Heart left ventricle (tissue), 16 donors: ENCODE data around the gene EFCC1. TPM values are rescaled to one million over a fixed set of nuclear protein-coding genes. Genes with fewer than 3 reads are reported as not detected.
A peak's percentile ranks its signal among the peaks of the same experiment; 100 is the strongest.

Experiments
- ATAC-seq, 4 donors: fragments of 200-7000 bp; cut with Tn5 transposase; one replicate each; pipeline ENCODE4 v1.9.1; 2020 to 2022; ENCODE audit warnings: moderate library complexity in 4 of 4, mild to moderate bottlenecking in 3 of 4, moderate number of reproducible peaks in 1 of 4
- DNase-seq, 5 donors: peaks; one replicate each; pipeline ENCODE4 v3.0.0-alpha.2; 2020
- H3K27ac ChIP-seq, 12 donors: fragments of 200-600 bp; sonication (generic) in 4 of 12; one replicate each; pipeline versions ENCODE4 v1.5.0 to v1.8.0; 2016 to 2022; ENCODE audit warnings: mild to moderate bottlenecking in 2 of 12
- H3K27me3 ChIP-seq, 9 donors: fragments of 200-600 bp; sonication (generic) in 2 of 9; one replicate each; pipeline versions ENCODE4 v1.5.1 to v1.8.0; 2016 to 2022; ENCODE audit warnings: mild to moderate bottlenecking in 3 of 9
- H3K36me3 ChIP-seq, 9 donors: fragments of 200-600 bp; sonication (generic) in 2 of 9; one replicate each; pipeline versions ENCODE4 v1.5.0 to v1.8.0; 2018 to 2022; ENCODE audit warnings: mild to moderate bottlenecking in 2 of 9
- H3K4me1 ChIP-seq, 12 donors: fragments of 200-600 bp; sonication (generic) in 4 of 12; one replicate each; pipeline versions ENCODE4 v1.5.0 to v1.8.0; 2016 to 2022; ENCODE audit warnings: mild to moderate bottlenecking in 3 of 12
- H3K4me3 ChIP-seq, 12 donors: fragments of 200-600 bp; sonication (generic) in 4 of 12; one replicate each; pipeline versions ENCODE4 v1.5.0 to v1.8.0; 2017 to 2022; ENCODE audit warnings: mild to moderate bottlenecking in 9 of 12, moderate library complexity in 4 of 12
- H3K9me3 ChIP-seq, 12 donors: fragments of 200-600 bp; sonication (generic) in 4 of 12; one replicate each; pipeline versions ENCODE4 v1.5.0 to v1.8.0; 2016 to 2022; ENCODE audit warnings: mild to moderate bottlenecking in 1 of 12
- POLR2A ChIP-seq, 2 donors: fragments of 450-650 bp; IDR thresholded peaks; one replicate each; pipeline ENCODE4 v1.6.1; 2017; ENCODE audit warnings: antibody characterized with exemption in 2 of 2, mild to moderate bottlenecking in 2 of 2, moderate library complexity in 2 of 2
- WGBS, 4 donors: extraction: QIAGEN DNeasy Blood & Tissue Kit in 2 of 4; methylation state at CpG; one replicate each; pipeline versions ENCODE4 v1.1.5 to v1.1.7; 2013 to 2018; 5-methylcytosine and 5-hydroxymethylcytosine counted together
- intact Hi-C, 10 donors: fragments of 100-400 bp; cut with DNase I; formaldehyde crosslinking; loops; one replicate each; pipeline versions ENCODE4 v1.11.1 to v1.14.2; 2022
- polyA plus RNA-seq, 2 donors: library from polyadenylated mRNA; stranded (reverse); fragments of 200-250 nt; gene quantifications; one replicate each; pipeline ENCODE4 v1.2.3, GENCODE V29; 2013
- total RNA-seq, 9 donors: library from RNA; depleted of rRNA in 2 of 9; stranded (reverse); fragments of >200 nt in 2 of 9; fragmentation: NEBNext Ultra II Directional in 3 of 9; extraction: Animal tissue kit (Norgen Biotek cat#: 25700) in 3 of 9; gene quantifications; one replicate each; pipeline versions ENCODE4 v1.1.0 to v1.2.4, GENCODE V29; 2016 to 2023
- TF ChIP-seq, protein P1 (sequence below), 12 donors: fragments of 200-600 bp; sonication (generic) in 4 of 12; IDR thresholded peaks; one replicate each; pipeline versions ENCODE4 v1.5.0 to v1.8.0; 2018 to 2022; ENCODE audit warnings: antibody characterized with exemption in 12 of 12, mild to moderate bottlenecking in 5 of 12
- donor health status: ischemic (EF 13 %, LVEDD 7.1; RV severe dilation, severe dysfunction).
- donor health status: healthy with polysubstance abuse.
- donor health status: DM: no; HTN: yes; CAD: no.
- donor health status: DM: no; HTN: no; CAD: no.
- donor health status: ischemic (EF 25% LVEDD 6.9; RV normal size, moderate dysfunction).
- donor health status: ischemic (EF 25% LVEDD 5.7; RV mildly dilated, moderate dysfunction).
- donor health status: healthy.
- donor health status: DM: yes; HTN: yes; CAD: no.
- donor health status: ischemic (EF 35%, LVEDD 5.7; RV mildly dilated, moderate dysfunction).
- donor health status: nonischemic (EF 11% LVEDD 7.7; RV severe dilation, severe dysfunction).
- donor health status: DM: yes; HTN: yes; CAD: no.
- donor health status: PGD.
- donor health status: ischemic (EF 29% LVEDD 5.4; RV normal size, mild dysfunction).
- donor health status: nonischemic (EF 23%, LVEDD 6.1; RV moderate dilation, normal function).

Gene EFCC1
- total and polyA plus RNA-seq, 11 donors = 0.60 to 2.5 (median 1.5) TPM

DNA sequence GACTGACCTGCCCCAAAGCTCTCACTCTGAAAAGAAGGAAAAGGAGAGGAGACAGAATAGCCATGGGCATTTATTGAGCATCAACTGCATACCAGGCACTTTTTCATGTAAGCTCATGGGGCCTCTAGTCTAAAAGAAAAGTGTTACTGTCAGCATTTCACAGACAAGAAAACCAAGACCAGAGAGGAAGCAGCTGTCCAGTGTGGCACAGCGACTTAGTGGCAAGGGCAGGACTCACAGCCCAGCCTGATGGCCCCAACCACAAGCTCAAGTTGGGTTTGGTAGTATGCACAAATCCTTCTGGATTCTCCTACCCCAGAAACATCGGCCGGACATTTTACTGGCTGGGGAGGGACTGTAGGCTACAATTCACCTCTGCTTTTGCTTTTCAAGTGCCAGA is 5.8 kb downstream of the EFCC1 start:
- H3K4me3 ChIP-seq = no peak overlapping the region
- H3K36me3 ChIP-seq = peaks cover 0 to 22% (median 0%) of the 10 kb centered on the region in 9 donors
- DNase-seq (peak in 1 of 5 donors; percentile 8), ATAC-seq (no peak)
- TF ChIP-seq POLR2A (IDR thresholded peaks at IDR 0.05) = no peak
- TF ChIP-seq, protein P1, sequence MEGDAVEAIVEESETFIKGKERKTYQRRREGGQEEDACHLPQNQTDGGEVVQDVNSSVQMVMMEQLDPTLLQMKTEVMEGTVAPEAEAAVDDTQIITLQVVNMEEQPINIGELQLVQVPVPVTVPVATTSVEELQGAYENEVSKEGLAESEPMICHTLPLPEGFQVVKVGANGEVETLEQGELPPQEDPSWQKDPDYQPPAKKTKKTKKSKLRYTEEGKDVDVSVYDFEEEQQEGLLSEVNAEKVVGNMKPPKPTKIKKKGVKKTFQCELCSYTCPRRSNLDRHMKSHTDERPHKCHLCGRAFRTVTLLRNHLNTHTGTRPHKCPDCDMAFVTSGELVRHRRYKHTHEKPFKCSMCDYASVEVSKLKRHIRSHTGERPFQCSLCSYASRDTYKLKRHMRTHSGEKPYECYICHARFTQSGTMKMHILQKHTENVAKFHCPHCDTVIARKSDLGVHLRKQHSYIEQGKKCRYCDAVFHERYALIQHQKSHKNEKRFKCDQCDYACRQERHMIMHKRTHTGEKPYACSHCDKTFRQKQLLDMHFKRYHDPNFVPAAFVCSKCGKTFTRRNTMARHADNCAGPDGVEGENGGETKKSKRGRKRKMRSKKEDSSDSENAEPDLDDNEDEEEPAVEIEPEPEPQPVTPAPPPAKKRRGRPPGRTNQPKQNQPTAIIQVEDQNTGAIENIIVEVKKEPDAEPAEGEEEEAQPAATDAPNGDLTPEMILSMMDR (IDR thresholded peaks at IDR 0.05) = no peak
- 63 to 88% (median 81%) methylated on average over 3 of the region's 3 CpGs for WGBS, 4 donors
- H3K27ac ChIP-seq = peak overlapping the region in 8 of 12 donors; percentile 22 to 77 (median 36)
- intact Hi-C loops = no loop called here
- H3K27me3 ChIP-seq = peaks cover 0 to 47% (median 14%) of the 10 kb centered on the region in 9 donors
- no peaks in the 10 kb centered on the region for H3K9me3 ChIP-seq
- peaks cover 3 to 59% (median 33%) of the 10 kb centered on the region in 12 donors for H3K4me1 ChIP-seq

DNA sequence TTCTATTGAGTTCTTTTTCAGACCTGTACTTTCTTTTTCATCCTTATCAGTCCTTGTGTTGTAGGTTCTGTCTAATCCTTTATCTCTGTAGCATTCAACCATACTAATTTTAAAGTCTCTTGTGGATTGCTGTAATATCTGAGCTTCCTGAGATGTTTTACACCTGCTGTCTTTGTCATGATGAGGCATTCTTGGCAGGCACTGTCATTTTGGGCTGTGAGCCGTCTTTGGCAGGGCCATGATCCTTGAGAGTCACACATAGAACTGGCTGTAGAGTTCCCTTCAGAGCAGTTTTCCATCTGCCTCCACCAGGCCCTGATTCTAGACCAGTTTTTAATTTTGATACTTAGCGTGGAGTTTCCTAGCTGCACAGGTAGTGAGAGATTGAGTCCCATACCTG is 6.7 kb downstream of the EFCC1 start:
- TF ChIP-seq POLR2A (IDR thresholded peaks at IDR 0.05) = no peak
- TF ChIP-seq, protein P1 (IDR thresholded peaks at IDR 0.05) = no peak
- peak in 1 of 5 donors; percentile 21 for DNase-seq
- Histone ChIP-seq H3K27ac (peak overlapping the region in 10 of 12 donors; percentile 12 to 77 (median 36)), H3K4me3 (no peak overlapping the region), H3K36me3 (peaks cover 0 to 23% (median 0%) of the 10 kb centered on the region in 9 donors), H3K4me1 (peaks cover under 1 to 53% (median 32%) of the 10 kb centered on the region in 12 donors), H3K27me3 (peaks cover 0 to 38% (median 11%) of the 10 kb centered on the region in 9 donors), H3K9me3 (no peaks in the 10 kb centered on the region)
- intact Hi-C loops = no loop called here
- ATAC-seq = peak in 3 of 4 donors; percentile 18 to 42 (median 24)
- 66 to 82% (median 72%) methylated on average over 2 of the region's 2 CpGs for WGBS, 4 donors

DNA sequence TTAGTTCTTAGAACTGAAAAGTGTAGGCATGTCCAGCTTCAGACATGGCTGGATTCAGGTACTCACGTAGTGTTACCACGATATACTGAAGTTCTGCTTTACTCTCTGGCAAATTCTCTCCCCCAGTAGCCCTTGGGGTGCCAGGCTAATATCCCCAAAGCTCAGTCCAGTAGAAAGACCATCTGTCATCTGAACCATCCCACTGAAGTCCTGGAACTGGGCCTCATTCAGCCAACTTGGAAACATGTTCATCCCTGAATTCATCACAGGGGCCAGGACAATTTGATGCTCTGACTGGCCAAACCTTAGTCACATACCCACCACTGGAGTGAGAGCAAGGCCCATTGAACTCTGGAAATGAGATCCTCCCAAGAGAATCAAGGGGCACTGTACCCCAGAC is 8.2 kb downstream of the EFCC1 start:
- intact Hi-C loops = no loop called here
- no peak overlapping the region for H3K4me3 ChIP-seq
- peaks cover 0 to 23% (median 0%) of the 10 kb centered on the region in 9 donors for H3K36me3 ChIP-seq
- H3K27me3 ChIP-seq = peaks cover 0 to 25% (median 4%) of the 10 kb centered on the region in 9 donors
- 97 to 100% (median 98%) methylated on average over 2 of the region's 2 CpGs for WGBS, 4 donors
- peak in 1 of 5 donors; percentile 20 for DNase-seq
- ATAC-seq = no peak
- H3K27ac ChIP-seq = no peak overlapping the region
- no peaks in the 10 kb centered on the region for H3K9me3 ChIP-seq
- TF ChIP-seq POLR2A (IDR thresholded peaks at IDR 0.05) = no peak
- TF ChIP-seq, protein P1 (IDR thresholded peaks at IDR 0.05) = no peak
- peaks cover 3 to 50% (median 33%) of the 10 kb centered on the region in 12 donors for H3K4me1 ChIP-seq

DNA sequence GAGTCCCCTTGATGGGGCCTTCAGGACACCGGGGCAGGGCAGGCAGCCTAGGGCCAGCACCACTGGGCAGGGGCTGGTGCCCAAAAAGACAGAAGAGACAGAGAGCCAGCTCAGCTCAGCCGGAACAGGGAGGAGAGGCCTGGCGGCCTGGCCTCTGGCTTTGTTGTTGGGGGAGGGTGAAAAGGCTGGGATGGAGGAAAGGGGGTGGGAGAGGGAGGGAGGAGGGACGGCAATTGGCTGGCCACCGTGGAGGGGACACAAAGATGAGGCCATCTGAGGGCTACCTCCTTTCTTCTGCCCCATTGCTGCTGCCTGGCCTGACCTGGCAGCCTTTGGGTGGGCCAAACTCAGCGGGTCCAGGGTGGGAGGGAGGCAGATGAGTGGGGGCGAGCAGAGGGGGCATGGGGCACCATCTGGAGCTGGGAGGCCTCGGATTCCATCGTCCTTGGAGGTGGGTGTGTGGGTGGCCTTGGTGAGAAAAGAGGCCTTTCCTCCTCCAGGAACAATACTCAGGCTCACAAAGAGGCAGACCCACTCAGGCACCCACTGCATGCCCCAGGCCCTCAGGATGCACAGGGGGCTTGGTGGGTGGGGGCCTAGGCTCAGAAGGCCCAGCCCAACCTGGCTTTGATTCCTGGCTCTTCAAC is 9.3 kb downstream of the EFCC1 start:
- peaks cover 1 to 51% (median 34%) of the 10 kb centered on the region in 12 donors for H3K4me1 ChIP-seq
- no peak overlapping the region for H3K4me3 ChIP-seq
- intact Hi-C loops = no loop called here
- peaks cover 0 to 23% (median 0%) of the 10 kb centered on the region in 9 donors for H3K36me3 ChIP-seq
- H3K27me3 ChIP-seq = peaks cover 0 to 15% (median 0%) of the 10 kb centered on the region in 9 donors
- DNase-seq = peak in 1 of 5 donors; percentile 37
- ATAC-seq = no peak
- WGBS, 4 donors = 70 to 78% (median 75%) methylated on average over 8 to 9 of the region's 9 CpGs
- H3K9me3 ChIP-seq = no peaks in the 10 kb centered on the region
- TF ChIP-seq, protein P1 (IDR thresholded peaks at IDR 0.05) = no peak
- TF ChIP-seq POLR2A (IDR thresholded peaks at IDR 0.05) = no peak
- peak overlapping the region in 3 of 12 donors; percentile 2 to 30 (median 6) for H3K27ac ChIP-seq
